MG63 (cell line): ENCODE results near the gene INSC. TPM values are rescaled to one million over a fixed set of nuclear protein-coding genes. Genes with fewer than 3 reads are reported as not detected.

Experiments
- DNase-seq: peaks from one replicate; pipeline ENCODE4 v3.0.0-alpha.2; 2020
- H3K27me3 ChIP-seq: fragments of 250-450 bp; sonication (Bioruptor Pico); 2 replicates; pipeline ENCODE4 v1.5.1; 2020; ENCODE audit warnings: mild to moderate bottlenecking, moderate library complexity
- H3K36me3 ChIP-seq: fragments of 250-450 bp; sonication (Bioruptor Pico); 2 replicates; pipeline ENCODE4 v1.5.1; 2020; ENCODE audit warnings: mild to moderate bottlenecking, moderate library complexity
- H3K4me3 ChIP-seq: fragments of 250-450 bp; sonication (Bioruptor Pico); 2 replicates; pipeline ENCODE4 v1.5.1; 2020; ENCODE audit warnings: mild to moderate bottlenecking, moderate library complexity
- H3K9me3 ChIP-seq: fragments of 250-450 bp; sonication (Bioruptor Pico); 2 replicates; pipeline ENCODE4 v1.5.1; 2020; ENCODE audit warnings: mild to moderate bottlenecking, moderate library complexity
- total RNA-seq: library from RNA; depleted of rRNA; stranded (reverse); fragments of >200 nt; shearing (Covaris generic); gene quantifications from 2 replicates; pipeline ENCODE4 v1.2.3, GENCODE V29; 2014; ENCODE audit warnings: low replicate concordance

The INSC gene
- total RNA-seq, 1 experiment from 2014 or later, result 6.2 TPM

DNA sequence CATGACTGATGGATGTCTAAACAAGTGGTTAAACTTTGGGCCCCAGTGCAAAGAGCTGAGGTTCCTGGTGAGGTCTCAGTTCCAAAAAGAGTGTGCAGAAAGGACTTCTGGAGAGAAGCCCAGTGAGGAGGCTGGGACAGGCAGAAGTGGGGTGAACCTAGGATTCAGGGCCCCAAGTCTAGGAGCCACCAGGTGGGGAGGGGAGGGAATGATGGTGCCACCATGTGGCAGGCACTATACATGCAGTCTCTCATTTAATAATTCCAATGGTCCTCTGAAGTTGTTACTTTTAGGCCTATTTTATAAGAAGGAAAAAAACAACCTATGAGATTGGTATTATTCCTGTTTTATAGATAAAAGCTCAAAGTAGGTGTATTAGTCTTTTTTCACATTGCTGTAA is 102.0 kb downstream of the INSC start:
- Histone ChIP-seq H3K9me3 (no peaks in the 10 kb centered on the region), H3K36me3 (no peaks in the 10 kb centered on the region), H3K27me3 (no peaks in the 10 kb centered on the region), H3K4me3 (no peak overlapping the region)
- DNase-seq, result no peak

DNA sequence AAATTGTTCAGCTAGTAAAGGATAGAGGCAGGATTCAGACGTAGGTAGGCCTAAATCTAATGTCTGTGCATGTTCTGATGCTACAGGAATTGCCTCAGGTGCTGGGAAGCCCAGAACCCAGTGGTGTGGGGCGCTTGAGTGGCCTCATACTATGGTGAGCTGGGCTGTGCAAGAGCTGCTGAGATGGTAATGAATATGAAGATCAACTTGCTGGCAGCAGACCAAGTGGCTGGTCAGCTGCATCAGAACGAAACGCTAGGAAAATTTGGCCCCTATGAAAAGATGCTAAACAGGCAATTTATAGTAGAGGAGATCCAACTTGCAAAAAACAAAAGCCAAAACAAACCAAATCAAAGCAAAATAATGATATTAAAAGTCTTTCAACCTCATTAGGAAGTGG is 102.7 kb downstream of the INSC start:
- no peak for DNase-seq
- no peak overlapping the region for H3K4me3 ChIP-seq

DNA sequence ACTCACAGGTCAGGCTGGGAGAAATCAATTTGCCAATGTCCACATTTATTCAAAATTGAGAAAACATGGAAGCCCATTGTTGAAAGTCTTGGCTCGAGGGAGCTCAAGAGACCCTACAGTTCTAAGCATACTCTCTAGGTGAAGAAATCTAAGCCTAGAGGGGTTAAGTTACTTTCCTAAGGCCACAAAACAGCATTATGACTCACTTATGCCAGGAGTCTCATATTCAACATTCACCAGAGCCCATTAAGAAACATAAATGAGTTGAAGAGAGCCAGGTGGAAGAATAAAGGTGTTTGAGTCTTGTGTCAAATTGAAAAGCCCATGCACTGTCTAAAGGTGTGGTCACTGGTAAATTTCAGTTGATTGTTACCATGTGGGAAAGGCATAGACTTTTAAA is 108.1 kb downstream of the INSC start:
- Histone ChIP-seq H3K36me3 (no peaks in the 10 kb centered on the region), H3K27me3 (no peaks in the 10 kb centered on the region), H3K9me3 (no peaks in the 10 kb centered on the region)

More for the DNA sequence above, 102.7 kb downstream of the INSC start:
- H3K36me3 ChIP-seq, result no peaks in the 10 kb centered on the region
- H3K27me3 ChIP-seq, result no peaks in the 10 kb centered on the region
- no peaks in the 10 kb centered on the region for H3K9me3 ChIP-seq

GRCh38 chr11:15223318-15223717 is 108.6 kb downstream of the INSC start:
- Histone ChIP-seq H3K4me3 (no peak overlapping the region), H3K36me3 (no peaks in the 10 kb centered on the region), H3K27me3 (no peaks in the 10 kb centered on the region), H3K9me3 (no peaks in the 10 kb centered on the region)
- DNase-seq, result no peak

More for the DNA sequence above, 108.1 kb downstream of the INSC start:
- no peak for DNase-seq
- no peak overlapping the region for H3K4me3 ChIP-seq

GRCh38 chr11:15224466-15224865 is 109.7 kb downstream of the INSC start:
- no peaks in the 10 kb centered on the region for H3K36me3 ChIP-seq
- no peak for DNase-seq
- H3K27me3 ChIP-seq, result no peaks in the 10 kb centered on the region
- H3K4me3 ChIP-seq, result no peak overlapping the region
- no peaks in the 10 kb centered on the region for H3K9me3 ChIP-seq

DNA sequence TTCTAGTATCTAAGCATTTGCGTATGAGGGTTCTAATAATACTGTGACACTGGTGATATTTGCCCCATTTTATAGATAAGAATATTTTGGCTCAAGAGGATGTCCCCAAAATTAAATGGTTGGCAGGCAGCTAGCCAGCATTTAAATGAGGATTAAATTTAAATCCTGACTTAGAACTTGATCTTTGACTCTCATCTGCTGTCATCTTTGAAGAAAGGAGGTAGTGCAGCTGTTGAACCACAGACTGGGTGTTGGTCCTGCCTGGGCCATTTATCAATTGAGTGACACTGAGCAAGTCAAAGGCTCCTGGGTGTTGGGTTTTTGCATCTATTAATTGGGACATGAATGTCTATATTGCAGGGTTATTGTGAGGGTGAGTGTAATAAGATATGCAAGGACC is 112.3 kb downstream of the INSC start:
- Histone ChIP-seq H3K36me3 (no peaks in the 10 kb centered on the region), H3K27me3 (no peaks in the 10 kb centered on the region), H3K9me3 (no peaks in the 10 kb centered on the region), H3K4me3 (no peak overlapping the region)
- DNase-seq, result no peak

GRCh38 chr11:15228331-15228849 is 113.7 kb downstream of the INSC start:
- DNase-seq, result no peak
- Histone ChIP-seq H3K27me3 (no peaks in the 10 kb centered on the region), H3K36me3 (no peaks in the 10 kb centered on the region), H3K4me3 (no peak overlapping the region), H3K9me3 (no peaks in the 10 kb centered on the region)

DNA sequence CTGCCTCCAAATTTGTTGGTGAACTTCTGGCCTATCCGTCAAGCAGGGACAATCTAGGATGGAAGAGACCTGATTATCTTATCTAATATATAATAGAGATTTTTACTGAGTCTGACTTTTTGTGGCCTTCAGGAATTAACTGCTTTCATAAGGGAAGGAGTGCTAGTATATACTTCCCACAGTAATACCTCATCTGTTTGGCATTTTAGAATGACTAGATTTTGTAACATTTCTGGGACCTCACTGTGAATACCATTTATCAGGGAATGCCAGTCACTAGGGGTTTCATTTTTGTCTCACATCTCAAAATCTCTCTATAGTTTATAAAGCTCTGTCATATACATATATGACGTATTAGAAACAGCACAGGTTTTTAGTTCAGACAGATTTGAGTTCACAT is 114.3 kb downstream of the INSC start:
- Histone ChIP-seq H3K36me3 (no peaks in the 10 kb centered on the region), H3K9me3 (no peaks in the 10 kb centered on the region), H3K4me3 (no peak overlapping the region), H3K27me3 (no peaks in the 10 kb centered on the region)
- DNase-seq, result no peak

DNA sequence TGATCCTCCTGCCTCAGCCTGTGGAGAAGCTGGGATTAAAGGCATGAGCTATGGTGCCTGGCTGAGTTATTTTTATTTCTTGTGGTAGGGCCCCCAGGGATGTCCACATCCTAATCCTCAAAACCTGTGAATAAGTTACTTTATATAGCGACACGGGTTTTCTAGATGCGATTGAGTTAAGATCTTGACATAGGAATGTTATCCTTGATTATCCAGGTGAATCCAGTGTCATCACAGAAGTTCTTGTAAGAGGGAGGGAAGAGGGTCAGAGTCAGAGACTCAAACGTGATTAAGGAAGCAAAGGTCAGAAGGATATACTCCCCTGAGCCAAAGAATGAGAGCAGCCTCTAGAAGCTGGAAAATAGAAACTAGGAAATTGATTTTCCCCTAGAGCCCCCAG is 117.8 kb downstream of the INSC start:
- Histone ChIP-seq H3K9me3 (no peaks in the 10 kb centered on the region), H3K27me3 (no peaks in the 10 kb centered on the region), H3K4me3 (no peak overlapping the region), H3K36me3 (no peaks in the 10 kb centered on the region)
- DNase-seq, result no peak

GRCh38 chr11:15233371-15234165 is 118.8 kb downstream of the INSC start:
- no peaks in the 10 kb centered on the region for H3K9me3 ChIP-seq
- H3K27me3 ChIP-seq, result no peaks in the 10 kb centered on the region
- DNase-seq, result no peak
- H3K4me3 ChIP-seq, result no peak overlapping the region
- no peaks in the 10 kb centered on the region for H3K36me3 ChIP-seq

- H3K4me3 ChIP-seq, result no peak overlapping the region
- no peaks in the 10 kb centered on the region for H3K9me3 ChIP-seq
- DNase-seq, result no peak
- H3K36me3 ChIP-seq, result no peaks in the 10 kb centered on the region
- no peaks in the 10 kb centered on the region for H3K27me3 ChIP-seq
Measured at GRCh38 chr11:15234796-15235195, 120.1 kb downstream of the INSC start.

DNA sequence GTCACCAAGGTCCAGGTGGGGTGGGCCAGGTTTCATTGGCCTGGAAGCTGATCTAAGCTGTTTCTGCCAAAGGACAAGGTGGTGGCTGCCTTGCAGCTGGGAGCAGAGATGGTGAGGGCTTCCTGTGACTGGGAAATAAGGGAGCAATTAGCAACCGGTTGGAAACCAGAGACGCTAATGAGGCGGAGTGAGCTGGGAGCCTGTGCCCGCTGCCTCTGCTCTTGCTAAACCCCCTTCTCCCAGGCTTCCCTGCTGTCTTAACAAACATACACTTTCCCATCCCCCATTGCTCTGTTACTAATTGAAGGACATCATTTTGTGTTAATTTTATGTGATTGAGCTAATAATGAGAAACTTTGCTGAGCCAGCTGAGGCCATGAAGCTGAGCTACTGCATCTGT is 121.8 kb downstream of the INSC start:
- DNase-seq, result no peak
- H3K27me3 ChIP-seq, result no peaks in the 10 kb centered on the region
- H3K4me3 ChIP-seq, result no peak overlapping the region
- no peaks in the 10 kb centered on the region for H3K9me3 ChIP-seq
- no peaks in the 10 kb centered on the region for H3K36me3 ChIP-seq

GRCh38 chr11:15238856-15239255 is 124.1 kb downstream of the INSC start:
- no peak for DNase-seq
- Histone ChIP-seq H3K36me3 (no peaks in the 10 kb centered on the region), H3K27me3 (no peaks in the 10 kb centered on the region), H3K9me3 (no peaks in the 10 kb centered on the region), H3K4me3 (no peak overlapping the region)

DNA sequence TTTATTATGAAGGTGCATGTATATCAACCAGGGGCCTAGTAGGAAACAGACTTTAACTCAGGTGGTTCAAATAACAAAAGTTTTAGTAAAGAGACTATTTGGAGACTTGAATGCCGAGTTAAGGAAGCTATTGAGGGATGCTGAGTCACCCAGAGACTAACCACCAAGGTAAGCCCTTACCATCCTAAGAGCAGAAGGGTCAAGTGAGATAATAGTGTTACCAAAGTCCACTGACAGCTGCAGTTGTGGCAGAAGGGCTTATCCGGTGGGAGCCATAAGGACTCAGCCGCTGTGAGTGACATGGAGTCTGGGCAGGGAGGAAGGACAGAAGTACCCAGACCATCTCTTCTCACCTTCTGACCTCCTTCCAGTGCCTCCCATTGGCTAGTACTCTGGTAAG is 134.0 kb downstream of the INSC start:
- H3K9me3 ChIP-seq, result no peaks in the 10 kb centered on the region
- no peak overlapping the region for H3K4me3 ChIP-seq
- H3K36me3 ChIP-seq, result no peaks in the 10 kb centered on the region
- no peaks in the 10 kb centered on the region for H3K27me3 ChIP-seq
- DNase-seq, result no peak

DNA sequence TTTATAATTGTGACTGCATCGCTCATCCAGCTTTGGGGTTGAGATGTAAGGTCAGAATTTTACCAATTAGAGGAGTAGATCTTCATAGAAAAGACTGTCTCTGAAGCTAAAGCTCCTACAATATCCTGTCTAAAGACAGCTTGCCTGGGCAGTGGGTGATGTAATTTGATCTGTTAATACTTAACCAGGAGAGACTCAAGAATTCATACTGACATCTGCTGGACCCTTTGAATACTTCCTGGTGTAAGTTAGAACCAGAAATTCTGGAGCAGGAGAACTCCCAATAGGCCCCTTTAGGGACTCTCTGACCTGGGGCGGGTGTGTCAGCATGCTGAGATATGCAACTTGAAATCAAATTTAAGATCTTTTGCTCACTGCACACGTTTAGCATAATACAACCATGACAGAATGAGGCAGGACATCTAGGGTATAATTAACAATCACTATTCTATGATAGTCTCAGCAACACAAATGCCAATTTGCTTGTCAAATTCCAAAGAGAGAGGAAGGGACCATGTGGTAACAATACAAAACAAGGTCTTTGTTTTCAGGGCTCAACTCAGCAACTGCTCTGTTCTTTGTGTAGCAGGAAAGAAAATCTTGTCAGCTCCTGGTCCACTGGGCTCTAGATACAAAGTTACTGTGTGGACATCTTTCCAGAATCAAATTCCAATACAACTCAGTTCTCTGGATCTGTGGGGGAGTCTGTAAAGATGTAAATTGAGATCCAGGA is 143.9 kb downstream of the INSC start:
- Histone ChIP-seq H3K4me3 (no peak overlapping the region), H3K9me3 (no peaks in the 10 kb centered on the region), H3K36me3 (no peaks in the 10 kb centered on the region), H3K27me3 (no peaks in the 10 kb centered on the region)
- DNase-seq, result no peak

GRCh38 chr11:15266999-15267398 is 152.3 kb downstream of the INSC start:
- Histone ChIP-seq H3K4me3 (no peak overlapping the region), H3K27me3 (no peaks in the 10 kb centered on the region), H3K9me3 (no peaks in the 10 kb centered on the region), H3K36me3 (no peaks in the 10 kb centered on the region)
- no peak for DNase-seq

DNA sequence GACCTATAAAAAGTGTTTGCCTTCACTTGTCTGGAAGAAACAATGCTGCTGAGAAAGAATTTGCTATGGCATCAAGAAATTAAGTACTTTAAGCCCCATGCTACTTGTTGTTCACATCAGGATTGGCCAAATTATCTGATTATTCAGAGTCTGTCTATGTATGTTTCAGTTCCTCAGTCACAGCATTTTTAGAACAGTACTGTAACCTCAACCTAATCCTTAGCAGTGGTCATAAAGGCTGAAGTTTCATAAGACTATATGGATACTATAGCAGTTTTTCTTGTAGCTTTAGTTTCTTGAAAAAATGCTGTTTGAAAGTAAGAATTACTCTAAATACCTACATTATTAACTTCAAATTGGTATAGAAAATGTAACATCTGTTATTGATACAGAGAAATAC is 153.9 kb downstream of the INSC start:
- DNase-seq, result no peak
- no peak overlapping the region for H3K4me3 ChIP-seq
- no peaks in the 10 kb centered on the region for H3K9me3 ChIP-seq
- H3K36me3 ChIP-seq, result no peaks in the 10 kb centered on the region
- H3K27me3 ChIP-seq, result no peaks in the 10 kb centered on the region

GRCh38 chr11:15275141-15275540 is 160.4 kb downstream of the INSC start:
- DNase-seq, result no peak
- Histone ChIP-seq H3K36me3 (no peaks in the 10 kb centered on the region), H3K9me3 (no peaks in the 10 kb centered on the region), H3K4me3 (no peak overlapping the region), H3K27me3 (no peaks in the 10 kb centered on the region)
